KBM-7 (cell line): ENCODE measurements around the gene XAF1.
A peak's percentile ranks its signal among the peaks of the same experiment; 100 is the strongest.
"Not testable (repeated sequence)": the region's sequence is repeated elsewhere in the genome, so short reads cannot be mapped to it uniquely, and the experiment has no call there.

Source experiments
- DNase-seq: peaks from one replicate; pipeline ENCODE4 v3.0.0-alpha.2; 2015
- in situ Hi-C: fragments of 300-500 bp; cut with MboI; formaldehyde crosslinking; loops from 2 replicates; pipeline ENCODE4 v1.14.3; 2020; ENCODE audit warnings: low sequenced_read_pairs, low pct_unique_long_range_greater_than_20kb, mixed read lengths

The XAF1 gene

DNA sequence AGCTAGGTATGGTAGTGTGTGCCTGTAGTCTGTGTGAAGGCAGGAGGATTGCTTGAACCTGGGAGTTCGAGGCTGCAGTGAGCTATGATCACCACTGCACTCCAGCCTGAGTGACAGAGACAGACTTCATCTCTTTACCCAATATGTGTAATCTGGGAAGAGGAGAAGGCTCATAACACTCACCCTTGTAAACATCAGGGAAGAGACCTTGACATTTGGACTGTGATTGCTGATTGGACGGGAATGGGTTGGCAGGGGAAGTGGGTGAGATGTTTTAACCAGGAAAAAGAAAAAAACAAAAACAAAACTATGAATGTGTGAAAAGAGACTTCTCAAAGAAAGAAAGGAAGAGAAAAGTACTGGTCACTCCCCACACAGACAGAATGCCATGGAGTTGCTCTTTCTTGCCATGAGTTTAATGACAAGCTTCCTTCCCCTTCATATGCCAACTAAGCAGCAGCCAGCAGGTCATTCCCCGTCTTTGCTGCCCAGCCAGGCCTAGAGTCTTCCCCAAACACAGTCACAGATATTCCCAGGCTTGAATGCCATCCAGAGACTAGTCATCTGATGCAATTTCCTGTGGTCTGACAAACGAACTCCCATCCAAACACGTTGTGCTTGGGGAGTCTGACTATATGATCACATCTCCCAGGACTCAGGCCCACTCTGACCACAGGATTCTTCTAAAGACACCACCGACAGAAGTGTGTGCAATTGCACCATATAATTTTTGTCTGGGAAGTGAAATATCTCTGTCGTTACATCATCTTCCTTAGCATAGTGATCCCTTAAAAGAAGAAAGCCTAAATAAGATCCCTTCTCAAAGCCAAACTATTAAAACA lies 3.6 kb upstream of the XAF1 start:
- peak; percentile 81 for DNase-seq
- in situ Hi-C loops: no loop called here

DNA sequence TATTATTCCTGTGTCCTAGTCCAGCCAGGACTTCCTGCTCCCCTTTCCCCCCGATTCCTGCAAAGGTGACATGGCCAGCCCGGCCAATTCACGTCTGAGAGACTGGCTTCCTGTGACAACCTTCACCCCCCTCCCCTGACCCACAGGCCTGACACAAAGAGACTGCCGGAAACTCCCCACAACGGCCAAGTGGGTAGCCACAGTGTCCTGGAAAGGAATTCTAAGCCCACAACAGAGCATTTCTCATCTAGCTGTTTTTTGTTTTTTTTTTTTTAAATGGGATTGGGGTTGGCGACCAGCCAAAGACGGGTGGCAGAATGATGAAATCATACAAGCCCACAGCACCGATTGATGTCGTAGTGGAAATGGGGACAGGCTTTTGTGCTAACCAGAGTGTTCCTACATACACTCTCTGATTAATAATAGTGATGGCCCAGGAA lies 2.8 kb upstream of the XAF1 start:
- peak; percentile 88 for DNase-seq
- in situ Hi-C loops: no loop called here

DNA sequence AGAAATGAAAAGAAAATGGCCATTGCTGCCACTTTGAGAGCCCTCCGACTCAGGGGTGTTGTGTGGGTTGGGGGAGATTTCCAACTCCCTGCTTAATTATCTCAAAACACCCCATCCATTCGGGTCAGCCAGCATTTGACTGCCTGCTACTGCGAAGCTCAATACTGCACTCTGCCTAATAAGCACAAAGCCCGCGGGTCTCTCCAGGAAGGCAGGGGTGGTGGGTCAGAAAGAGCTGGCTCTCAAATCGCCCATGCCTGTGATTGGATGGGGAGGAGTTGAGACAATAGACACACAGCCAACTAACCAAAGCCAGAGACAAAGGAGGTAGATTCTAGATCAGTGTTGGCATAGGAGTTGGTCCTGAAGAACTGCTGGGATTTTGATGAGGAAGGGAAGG lies 2.3 kb upstream of the XAF1 start:
- in situ Hi-C loops: no loop called here
- no peak for DNase-seq

DNA sequence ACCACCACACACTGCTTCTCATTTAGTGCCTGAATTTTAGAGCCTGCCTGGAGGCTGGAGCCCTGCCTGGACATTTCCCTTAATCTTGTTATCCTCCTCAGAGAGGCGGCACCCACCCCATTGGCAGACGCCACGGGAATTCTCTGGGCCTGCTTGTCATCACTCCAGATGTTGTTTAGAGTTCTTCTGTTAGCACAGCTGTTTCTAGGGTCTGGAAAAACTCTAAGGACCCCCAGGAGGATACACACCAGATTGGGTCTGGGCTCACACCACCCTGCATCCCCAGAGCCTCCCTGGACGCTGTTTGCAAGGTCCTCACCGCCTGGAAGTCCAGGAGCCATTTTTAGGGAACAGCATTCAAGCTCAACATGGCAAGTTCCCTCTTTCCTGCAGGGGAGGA lies 565 bp upstream of the XAF1 start:
- in situ Hi-C loops: no loop called here
- no peak for DNase-seq

DNA sequence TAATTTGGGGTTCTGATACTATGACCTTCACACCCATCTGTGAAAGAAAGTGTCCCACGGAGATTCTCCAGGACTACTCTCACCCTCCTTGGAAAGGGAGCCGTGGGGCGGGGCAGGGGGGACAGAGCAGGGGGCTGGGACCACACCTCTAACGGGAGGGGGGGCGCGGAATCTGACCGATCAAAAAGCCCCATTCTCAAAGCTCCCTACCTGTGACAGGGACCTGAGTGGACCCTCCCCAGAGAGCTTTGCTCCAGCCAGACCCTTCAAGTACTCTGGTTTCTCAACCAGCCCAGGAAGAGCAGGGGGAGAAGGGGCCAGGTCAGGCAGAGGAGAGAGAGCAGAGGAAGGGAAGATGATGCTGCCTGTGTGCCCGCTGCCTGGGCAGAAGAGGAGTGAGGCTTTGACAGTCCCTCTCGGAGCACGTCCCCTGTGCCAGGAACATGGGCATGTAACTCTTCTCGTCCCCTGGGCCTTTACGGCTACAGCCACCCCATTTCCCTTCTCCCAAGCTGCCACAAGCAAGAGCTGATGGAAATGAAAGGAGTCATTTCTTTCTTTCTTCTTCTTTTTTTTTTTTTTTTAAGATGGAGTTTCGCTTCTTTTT lies 682 bp downstream of the XAF1 start:
- in situ Hi-C loops: no loop called here
- no peak for DNase-seq

DNA sequence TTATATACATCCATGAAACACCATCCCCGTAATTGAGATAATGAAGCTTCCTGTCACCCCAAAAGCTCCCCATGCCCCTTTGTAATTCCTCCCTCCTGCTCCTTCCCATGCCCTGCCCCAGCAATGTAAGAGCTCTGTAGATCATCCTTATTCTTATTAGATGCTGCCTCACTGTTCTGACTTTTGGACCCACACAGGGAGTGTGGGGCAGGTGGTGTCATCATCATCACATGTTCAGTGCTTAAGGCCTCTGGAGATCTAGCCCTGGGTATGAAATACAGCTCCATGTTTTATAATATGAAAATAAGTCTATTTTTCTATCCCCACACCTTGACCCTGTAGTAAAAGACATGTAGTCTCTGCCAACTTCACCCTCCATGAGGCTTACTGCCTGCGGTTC lies 1.9 kb downstream of the XAF1 start:
- DNase-seq: no peak
- in situ Hi-C loops: no loop called here

DNA sequence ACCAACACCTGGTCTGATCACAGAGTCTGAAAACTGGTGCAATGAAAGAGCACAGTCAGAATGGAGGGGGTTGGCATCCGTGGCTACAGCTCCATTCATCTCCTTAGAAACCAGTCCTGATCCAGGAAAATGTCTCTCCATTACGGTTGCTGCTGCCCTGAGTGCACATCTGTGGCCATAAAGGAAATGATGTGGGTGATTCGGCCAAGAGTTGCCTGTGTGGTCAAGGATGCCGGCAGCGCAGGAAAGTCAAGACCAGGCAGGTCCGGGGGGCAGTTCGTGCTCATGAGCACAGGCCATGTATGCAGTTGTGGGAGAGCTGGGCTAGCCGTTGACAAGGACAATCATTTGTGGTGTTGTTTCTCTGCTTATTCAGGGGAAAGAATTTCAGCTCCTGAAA lies 5.9 kb downstream of the XAF1 start:
- in situ Hi-C loops: no loop called here
- no peak for DNase-seq

DNA sequence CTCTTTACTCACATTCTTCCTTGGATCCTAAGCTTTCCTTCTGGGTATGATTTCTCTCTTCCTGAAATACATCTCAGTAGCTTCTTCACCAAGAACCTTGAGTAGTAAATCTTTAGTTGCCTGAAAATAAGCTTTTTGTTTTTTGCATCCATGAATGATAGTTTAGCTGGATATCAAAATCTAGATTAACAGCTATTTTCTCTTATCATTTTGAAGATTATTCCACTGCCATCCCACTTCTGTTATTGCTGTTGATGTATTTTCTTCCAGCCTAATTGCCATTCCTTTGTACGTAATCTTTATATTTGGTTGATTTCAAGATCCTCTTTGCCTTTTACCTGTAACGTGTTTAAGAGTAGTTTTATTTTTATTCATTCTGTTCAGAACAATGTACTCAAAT lies 12.6 kb downstream of the XAF1 start:
- in situ Hi-C loops: no loop called here

DNA sequence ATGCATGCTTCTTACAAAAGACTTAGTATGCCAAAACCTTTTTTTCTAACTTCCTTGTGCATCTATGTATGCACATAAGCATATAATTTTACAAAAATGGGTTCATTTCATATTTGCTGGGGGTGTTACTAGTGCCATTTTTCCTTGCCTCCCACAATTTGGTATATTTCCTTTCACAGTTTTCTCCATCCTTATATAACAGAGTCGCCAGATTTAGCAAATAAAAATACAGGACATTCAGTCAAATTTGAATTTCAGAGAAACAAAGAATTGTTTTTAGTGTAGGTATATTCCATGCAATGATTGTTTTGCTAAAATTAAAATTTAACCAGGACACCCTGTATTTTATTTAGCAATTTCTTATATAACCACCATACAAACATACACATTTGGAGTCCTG lies 16.2 kb downstream of the XAF1 start:
- DNase-seq: no peak
- in situ Hi-C loops: no loop called here

More for the DNA sequence above, 12.6 kb downstream of the XAF1 start:
- no peak for DNase-seq

DNA sequence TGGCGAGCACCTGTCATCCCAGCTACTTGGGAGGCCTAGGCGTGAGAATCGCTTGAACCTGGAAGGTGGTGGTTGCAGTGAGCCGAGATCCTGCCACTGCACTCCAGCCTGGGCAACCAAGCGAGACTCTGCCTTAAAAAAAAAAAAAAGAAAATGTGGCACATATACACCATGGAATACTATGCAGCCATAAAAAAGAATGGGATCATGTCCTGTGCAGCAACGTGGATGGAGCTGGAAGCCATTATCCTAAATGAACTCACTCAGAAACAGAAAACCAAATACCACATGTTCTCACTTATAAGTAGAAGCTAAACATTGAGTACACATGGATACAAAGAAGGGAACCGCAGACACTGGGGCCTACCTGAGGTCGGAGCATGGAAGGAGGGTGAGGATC lies 19.1 kb downstream of the XAF1 start:
- DNase-seq, in situ Hi-C loops: not testable (repeated sequence)

DNA sequence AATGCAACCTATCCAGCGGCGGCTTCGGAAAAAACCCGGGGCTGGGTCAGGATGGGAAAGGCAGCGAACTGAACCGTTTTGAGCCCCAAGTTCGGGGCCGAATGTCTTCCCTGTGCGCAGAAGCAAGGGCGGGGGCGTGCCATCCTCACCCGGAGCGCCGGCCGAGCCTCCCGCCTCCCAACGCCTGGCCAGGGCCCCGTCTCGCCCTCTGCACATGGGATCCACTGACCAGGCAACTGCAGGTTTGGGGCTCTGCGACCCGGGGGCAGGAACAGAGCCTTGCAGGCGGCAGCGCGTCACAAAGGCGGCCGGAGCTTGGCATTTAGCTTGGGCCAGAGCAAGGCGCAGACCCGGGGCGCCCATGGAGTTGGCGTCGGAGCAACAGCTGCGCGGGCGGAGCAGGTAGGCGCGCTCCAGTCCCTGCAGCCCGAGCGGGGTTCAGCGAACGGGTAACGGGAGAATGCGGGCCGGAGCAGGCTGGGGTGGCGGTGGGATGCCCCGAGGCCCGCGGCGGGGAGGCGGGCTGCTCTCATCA lies 20.1 kb downstream of the XAF1 start, which contains the start of gene FBXO39:
Gene FBXO39 (plus strand): TSS at position 345 of the 535 bp plus-strand sequence. CDS start 3,654 bp downstream, outside the sequence.
- in situ Hi-C loops: no loop called here
- DNase-seq: no peak

DNA sequence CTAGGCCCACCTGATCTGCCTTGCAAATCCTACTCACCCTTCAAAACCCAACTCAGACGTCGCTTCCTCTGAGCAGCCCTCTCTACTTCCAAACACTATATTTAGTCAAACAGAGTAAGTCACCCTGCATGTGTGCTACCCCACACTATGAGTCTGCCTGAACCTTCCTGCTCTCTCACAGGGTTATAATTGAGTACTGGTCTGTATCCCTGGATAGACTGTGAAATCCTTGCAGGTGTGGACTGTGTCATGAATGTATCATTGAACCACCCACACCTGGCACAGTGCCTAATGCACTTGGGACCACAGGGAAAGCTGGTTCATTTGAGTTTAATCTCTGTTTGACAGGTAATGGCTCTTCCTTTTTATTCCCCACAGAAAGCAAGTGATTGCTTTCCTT lies 23.6 kb downstream of the XAF1 start:
- DNase-seq: no peak
- in situ Hi-C loops: no loop called here

DNA sequence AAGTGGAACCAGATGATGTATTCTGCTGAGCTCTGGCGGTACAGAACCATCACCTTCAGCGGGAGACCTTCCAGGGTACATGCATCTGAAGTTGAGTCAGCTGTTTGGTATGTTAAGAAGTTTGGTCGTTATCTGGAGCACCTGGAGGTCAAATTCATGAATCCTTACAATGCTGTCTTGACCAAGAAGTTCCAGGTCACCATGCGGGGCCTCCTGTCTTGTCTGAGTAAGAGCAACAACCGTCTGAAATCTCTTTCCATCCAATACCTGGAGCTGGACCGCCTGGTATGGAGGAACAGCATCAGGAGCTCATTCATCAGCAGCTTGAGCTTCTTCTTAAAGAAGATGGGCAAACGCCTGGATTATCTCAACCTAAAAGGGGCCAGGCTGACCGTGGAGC lies 24.2 kb downstream of the XAF1 start:
- in situ Hi-C loops: no loop called here
- no peak for DNase-seq

DNA sequence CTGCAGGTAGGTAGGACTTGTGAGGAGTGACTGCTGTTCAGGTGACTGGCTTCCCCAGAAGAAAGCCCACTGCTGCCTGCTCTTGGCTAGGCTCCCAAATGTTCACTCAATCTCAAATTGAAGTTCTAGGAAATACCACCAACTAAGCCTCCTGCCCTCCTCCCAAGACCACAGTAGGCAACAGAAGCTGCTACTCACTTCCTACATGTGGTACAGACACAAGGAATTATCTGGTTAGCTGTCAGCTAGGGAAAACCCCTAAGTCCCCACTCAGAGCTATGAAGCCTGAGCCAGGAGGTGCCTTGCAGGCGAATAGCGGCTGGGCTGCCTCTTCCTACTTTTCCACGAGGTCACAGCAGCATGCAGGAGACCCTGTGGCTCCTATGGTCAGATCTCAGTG lies 25.0 kb downstream of the XAF1 start:
- DNase-seq: peak; percentile 71
- in situ Hi-C loops: no loop called here

DNA sequence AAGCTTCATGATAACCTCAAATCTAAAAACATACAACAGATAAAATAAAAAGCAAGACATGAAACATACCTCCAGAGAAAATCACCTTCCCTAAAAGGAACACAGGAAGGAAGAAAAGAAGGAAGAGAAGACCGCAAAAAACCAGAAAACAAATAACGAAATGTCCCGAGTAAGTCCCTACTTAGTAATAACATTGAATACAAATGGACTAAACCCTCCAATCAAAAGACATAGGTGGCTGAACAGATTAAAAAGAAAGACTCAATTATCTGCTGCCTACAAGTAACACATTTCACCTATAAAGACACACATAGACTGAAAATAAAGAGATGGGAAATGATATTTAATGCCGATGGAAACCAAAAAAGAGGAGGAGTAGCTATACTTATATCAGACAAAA lies 26.4 kb downstream of the XAF1 start:
- in situ Hi-C loops: no loop called here
- DNase-seq: no peak

DNA sequence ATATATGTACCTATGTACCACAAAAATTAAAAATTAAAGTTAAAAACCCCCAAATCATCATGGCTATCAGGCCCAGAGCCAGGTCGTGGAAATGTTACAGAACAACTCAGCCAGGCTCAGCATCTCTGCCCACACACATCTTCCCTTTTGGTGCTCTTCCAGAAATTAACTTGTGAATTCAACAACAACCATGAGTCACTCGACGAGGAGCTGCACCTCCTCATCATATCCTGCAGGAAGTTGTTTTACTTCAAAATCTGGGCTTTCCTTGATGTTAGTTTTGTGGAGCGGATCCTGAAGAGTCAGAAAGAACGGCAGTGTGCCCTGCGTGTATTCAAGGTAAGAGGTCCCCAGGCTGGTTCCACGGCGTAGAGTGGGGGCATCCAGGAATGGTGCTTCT lies 30.8 kb downstream of the XAF1 start:
- in situ Hi-C loops: no loop called here
- DNase-seq: no peak

DNA sequence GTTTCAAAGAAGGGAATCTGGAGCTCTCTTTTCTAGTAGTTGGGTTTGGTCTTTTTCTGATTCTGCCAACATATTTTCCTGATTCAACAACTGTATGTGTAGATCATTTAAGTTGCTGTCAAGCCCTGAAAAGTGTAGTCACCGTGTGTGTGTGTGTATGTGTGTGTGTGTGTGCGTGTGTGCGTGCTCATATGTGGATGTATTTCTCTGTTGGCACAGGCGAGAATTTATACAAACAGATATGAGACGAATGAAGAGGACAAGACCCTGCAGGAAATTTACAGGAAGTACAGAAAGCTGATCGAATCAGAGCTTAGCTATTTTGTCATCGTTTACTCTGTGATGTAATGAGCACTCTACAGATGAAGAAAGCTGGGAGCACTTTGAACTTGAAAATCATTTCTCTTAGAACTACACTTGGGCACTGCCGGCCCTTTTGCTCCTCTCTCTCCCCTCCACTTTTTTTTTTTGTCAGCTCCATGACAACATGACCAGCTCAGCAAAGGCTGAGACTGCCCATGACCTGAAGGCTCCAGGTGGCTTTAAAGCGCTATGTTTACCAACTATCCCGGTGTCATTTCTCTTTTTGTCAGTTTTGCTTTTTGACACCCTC lies 31.3 kb downstream of the XAF1 start:
- in situ Hi-C loops: no loop called here

DNA sequence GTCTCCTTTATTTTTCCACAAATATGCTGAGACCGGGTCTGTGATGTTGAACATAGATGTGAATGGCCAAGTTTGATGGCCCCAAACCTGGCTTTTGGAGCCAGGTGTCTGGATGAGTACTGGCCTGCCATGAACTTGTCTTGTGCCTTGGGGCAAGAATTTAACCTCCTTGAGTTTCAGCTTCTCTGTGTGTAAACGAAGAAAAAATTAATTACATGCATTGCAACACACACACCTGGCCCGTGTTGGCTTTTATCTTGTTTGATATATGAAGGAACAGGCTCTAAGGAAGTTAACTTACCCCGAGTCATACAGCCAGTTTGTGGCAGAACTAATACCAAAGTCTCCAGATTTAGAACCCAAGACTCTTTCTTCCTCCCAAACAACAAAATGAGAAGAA lies 33.3 kb downstream of the XAF1 start:
- DNase-seq: no peak
- in situ Hi-C loops: no loop called here

More for the DNA sequence above, 31.3 kb downstream of the XAF1 start:
- no peak for DNase-seq

DNA sequence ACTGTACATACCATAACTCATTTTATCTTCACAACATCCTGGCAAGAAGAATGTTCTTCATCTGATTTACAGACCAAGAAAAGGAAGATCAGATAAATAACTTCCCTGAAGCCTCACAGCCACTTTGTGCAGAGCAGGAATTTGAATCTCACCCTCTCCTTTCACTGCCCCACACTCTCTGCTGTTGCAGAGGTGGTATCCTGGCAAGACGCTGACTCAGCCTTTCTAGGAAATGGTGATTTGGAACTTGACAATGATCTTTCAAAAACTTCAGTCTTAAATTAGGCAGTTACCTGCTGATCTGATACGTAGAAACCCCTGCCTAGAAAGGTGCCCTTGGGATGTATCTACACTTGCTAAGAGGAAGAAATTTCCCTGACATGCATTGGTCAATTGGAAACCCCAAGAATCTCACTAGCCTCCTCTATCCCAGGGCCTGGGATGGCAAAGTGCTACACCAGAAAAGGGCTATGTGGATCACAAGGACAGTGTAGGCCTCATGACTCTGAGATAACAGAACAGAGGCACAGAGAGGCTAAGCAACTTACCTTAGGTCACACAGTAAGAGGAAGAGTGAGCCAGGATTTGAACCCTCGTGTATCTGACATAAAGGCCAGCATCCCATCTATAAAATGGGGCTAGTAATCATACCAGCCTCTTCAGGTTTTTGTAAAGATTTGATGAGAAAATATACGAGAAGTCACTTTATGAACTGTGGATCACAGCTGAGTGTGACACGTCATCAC lies 38.1 kb downstream of the XAF1 start:
- DNase-seq: no peak
- in situ Hi-C loops: no loop called here
